Lower leg skin (tissue), 4 donors: Measurements from ENCODE around the gene PCDHGB2. TPM values are rescaled to one million over a fixed set of nuclear protein-coding genes. Genes with fewer than 3 reads are reported as not detected.
"Not testable (repeated sequence)": the region's sequence is repeated elsewhere in the genome, so short reads cannot be mapped to it uniquely, and the experiment has no call there.

Experiments used
- DNase-seq, 2 donors: peaks; one replicate each; pipeline ENCODE4 v3.0.0-alpha.2; 2019; ENCODE audit warnings: low spot score in 2 of 2
- H3K4me3 ChIP-seq: fragments of 200-600 bp; sonication (generic); 2 replicates; pipeline ENCODE4 v1.5.1; 2017; ENCODE audit warnings: mild to moderate bottlenecking, low read depth; ENCODE audit not compliant: poor library complexity, severe bottlenecking
- POLR2A ChIP-seq, 2 donors: fragments of 450-650 bp; IDR thresholded peaks; one replicate each; pipeline ENCODE4 v1.6.1; 2016 to 2017; ENCODE audit warnings: antibody characterized with exemption in 2 of 2, mild to moderate bottlenecking in 1 of 2, moderate library complexity in 1 of 2
- WGBS, 2 donors: methylation state at CpG; one replicate each; pipeline ENCODE4 v1.1.5; 2018; 5-methylcytosine and 5-hydroxymethylcytosine counted together
- intact Hi-C: fragments of 100-400 bp; cut with DNase I; formaldehyde crosslinking; loops from one replicate; pipeline ENCODE4 v1.15.0; 2023; ENCODE audit warnings: low total_unique reads
- total RNA-seq, 4 donors: library from RNA; depleted of rRNA; stranded (reverse); fragments of >200 nt; gene quantifications; one replicate each; pipeline ENCODE4 v1.1.0, GENCODE V29; 2016
- TF ChIP-seq, protein P1 (sequence below), 3 donors: fragments of 450-650 bp; IDR thresholded peaks; one replicate each; pipeline ENCODE4 v1.5.1; 2016; ENCODE audit warnings: antibody characterized with exemption in 3 of 3, mild to moderate bottlenecking in 3 of 3, moderate library complexity in 2 of 3

Gene PCDHGB2
- total RNA-seq, 4 donors from 2014 or later: 2.1 to 4.0 (median 2.6) TPM

DNA sequence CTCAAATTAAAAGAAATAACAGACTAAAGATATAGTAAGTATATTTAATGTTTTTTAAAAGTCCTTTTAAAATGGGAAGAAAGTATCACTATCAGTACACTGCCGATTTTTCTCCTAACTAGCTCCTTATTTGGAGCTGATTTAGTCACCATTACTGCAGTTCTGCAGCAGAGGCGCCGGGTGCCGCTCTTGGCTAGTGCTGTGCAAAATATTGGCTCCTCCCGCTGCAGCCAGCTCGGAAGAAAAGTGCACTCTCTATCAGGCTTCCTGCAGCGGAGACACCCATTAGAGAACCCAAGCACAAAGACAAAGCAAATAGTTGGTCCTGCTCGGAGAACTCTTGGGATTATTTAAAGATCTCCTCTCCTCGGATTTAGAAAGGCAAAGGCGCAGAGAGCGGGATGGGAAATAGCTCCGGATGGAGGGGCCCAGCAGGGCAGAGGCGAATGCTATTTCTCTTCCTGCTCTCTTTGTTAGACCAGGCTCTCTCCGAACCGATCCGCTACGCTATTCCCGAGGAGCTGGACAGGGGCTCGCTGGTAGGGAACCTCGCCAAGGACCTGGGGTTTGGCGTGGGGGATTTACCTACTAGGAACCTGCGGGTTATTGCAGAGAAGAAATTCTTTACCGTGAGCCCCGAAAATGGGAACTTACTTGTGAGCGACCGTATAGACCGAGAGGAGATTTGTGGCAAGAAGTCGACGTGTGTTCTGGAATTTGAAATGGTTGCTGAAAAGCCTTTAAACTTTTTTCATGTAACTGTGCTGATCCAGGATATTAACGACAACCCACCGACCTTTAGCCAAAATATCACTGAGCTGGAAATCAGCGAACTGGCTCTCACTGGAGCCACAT lies 10.4 kb downstream of the PCDHGB2 start, which contains the start of gene PCDHGB3:
PCDHGB3 (plus strand) TSS at position 249 of the 855 bp plus-strand sequence; CDS start at position 402, 153 bp downstream.
- no peak for DNase-seq
- H3K4me3 ChIP-seq: no peak within 1 kb of the TSS
- intact Hi-C loops: no loop called here
- 18 to 23% methylated on average over 32 of the region's 32 CpGs for WGBS, 2 donors
- TF ChIP-seq, protein P1, sequence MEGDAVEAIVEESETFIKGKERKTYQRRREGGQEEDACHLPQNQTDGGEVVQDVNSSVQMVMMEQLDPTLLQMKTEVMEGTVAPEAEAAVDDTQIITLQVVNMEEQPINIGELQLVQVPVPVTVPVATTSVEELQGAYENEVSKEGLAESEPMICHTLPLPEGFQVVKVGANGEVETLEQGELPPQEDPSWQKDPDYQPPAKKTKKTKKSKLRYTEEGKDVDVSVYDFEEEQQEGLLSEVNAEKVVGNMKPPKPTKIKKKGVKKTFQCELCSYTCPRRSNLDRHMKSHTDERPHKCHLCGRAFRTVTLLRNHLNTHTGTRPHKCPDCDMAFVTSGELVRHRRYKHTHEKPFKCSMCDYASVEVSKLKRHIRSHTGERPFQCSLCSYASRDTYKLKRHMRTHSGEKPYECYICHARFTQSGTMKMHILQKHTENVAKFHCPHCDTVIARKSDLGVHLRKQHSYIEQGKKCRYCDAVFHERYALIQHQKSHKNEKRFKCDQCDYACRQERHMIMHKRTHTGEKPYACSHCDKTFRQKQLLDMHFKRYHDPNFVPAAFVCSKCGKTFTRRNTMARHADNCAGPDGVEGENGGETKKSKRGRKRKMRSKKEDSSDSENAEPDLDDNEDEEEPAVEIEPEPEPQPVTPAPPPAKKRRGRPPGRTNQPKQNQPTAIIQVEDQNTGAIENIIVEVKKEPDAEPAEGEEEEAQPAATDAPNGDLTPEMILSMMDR (IDR thresholded peaks at IDR 0.05): no peak
- no peak for TF ChIP-seq POLR2A (IDR thresholded peaks at IDR 0.05)

DNA sequence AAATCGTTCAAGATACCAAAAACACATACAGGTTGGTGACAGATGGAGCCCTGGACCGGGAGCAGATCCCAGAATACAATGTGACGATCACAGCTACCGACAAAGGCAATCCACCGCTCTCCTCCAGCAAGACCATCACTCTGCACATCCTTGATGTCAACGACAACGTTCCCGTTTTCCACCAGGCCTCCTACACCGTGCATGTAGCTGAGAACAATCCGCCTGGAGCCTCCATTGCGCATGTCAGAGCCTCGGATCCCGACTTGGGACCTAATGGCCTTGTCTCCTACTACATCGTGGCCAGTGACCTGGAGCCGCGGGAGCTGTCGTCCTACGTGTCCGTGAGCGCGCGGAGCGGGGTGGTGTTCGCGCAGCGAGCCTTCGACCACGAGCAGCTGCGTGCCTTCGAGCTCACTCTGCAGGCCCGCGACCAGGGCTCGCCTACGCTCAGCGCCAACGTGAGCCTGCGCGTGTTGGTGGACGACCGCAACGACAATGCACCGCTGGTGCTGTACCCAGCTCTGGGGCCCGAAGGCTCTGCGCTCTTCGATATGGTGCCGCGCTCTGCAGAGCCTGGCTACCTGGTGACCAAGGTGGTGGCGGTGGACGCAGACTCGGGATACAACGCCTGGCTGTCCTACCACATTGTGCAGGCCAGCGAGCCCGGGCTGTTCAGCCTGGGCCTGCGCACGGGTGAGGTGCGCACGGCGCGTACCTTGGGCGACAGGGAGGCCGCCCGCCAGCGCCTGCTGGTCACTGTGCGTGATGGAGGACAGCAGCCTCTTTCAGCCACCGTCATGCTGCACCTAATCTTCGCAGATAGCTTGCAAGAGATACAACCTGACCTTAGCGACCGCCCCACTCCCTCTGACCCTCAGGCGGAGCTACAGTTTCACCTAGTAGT lies 12.0 kb downstream of the PCDHGB2 start:
- WGBS, 2 donors: 40 to 41% methylated on average over 35 to 55 of the region's 69 CpGs
- intact Hi-C loops: no loop called here
- DNase-seq: no peak
- H3K4me3 ChIP-seq: no peak overlapping the region
- no peak for TF ChIP-seq POLR2A (IDR thresholded peaks at IDR 0.05)
- TF ChIP-seq, protein P1 (IDR thresholded peaks at IDR 0.05): no peak

- TF ChIP-seq, protein P1 (IDR thresholded peaks at IDR 0.05): no peak
- no peak for TF ChIP-seq POLR2A (IDR thresholded peaks at IDR 0.05)
- intact Hi-C loops: no loop called here
- WGBS, 2 donors: 22 to 23% methylated on average over 27 of the region's 27 CpGs
- no peak for DNase-seq
- H3K4me3 ChIP-seq: no peak within 1 kb of the TSS
Measured at GRCh38 chr5:141373673-141374317, 14.0 kb downstream of the PCDHGB2 start, which contains the start of gene PCDHGA6. TSS of gene PCDHGA6 (plus strand) at chr5:141373891. CDS start at chr5:141374084, 193 bp downstream.

DNA sequence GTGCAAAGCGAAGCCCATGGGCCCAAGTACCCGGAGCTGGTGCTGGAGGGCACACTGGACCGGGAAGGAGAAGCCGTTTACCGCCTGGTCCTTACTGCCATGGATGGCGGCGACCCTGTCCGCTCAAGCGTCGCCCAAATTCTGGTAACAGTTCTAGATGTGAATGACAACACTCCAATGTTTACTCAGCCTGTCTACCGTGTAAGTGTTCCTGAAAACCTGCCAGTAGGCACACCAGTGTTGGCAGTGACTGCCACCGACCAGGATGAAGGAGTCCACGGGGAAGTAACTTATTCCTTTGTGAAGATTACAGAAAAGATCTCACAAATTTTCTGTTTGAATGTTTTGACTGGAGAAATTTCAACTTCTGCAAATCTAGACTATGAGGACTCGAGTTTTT lies 14.8 kb downstream of the PCDHGB2 start:
- H3K4me3 ChIP-seq: no peak overlapping the region
- intact Hi-C loops: no loop called here
- TF ChIP-seq, protein P1 (IDR thresholded peaks at IDR 0.05): no peak
- TF ChIP-seq POLR2A (IDR thresholded peaks at IDR 0.05): no peak
- no peak for DNase-seq
- WGBS, 2 donors: 55 to 60% methylated on average over 14 of the region's 14 CpGs

DNA sequence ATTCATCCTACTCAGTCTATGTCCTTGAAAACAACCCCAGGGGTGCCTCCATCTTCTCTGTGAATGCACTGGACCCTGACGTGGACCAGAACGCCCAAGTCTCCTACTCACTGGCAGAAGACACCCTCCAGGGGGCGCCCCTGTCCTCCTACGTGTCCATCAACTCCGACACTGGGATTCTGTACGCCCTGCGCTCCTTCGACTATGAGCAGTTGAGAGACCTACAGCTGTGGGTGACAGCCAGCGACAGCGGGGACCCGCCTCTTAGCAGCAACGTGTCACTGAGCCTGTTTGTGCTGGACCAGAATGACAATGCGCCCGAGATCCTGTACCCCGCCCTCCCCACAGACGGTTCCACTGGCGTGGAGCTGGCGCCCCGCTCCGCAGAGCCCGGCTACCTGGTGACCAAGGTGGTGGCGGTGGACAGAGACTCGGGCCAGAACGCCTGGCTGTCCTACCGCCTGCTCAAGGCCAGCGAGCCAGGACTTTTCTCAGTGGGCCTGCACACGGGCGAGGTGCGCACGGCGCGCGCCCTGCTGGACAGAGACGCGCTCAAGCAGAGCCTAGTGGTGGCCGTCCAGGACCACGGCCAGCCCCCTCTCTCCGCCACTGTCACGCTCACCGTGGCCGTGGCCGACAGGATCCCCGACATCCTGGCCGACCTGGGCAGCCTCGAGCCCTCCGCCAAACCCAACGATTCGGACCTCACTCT lies 15.8 kb downstream of the PCDHGB2 start:
- H3K4me3 ChIP-seq, intact Hi-C loops: not testable (repeated sequence)
- peak in 1 of 2 donors; percentile 53 for DNase-seq
- WGBS, 2 donors: 32 to 50% methylated on average over 10 to 22 of the region's 48 CpGs
